Stimulated activated effector memory CD8-positive, alpha-beta T cell treated with anti-CD3 and anti-CD28 coated beads, Interleukin-12 subunit alpha, Interleukin-12 subunit beta, amount 100 ng/mL, for 72 hours (primary cell): ENCODE measurements around the gene TSC22D2.

Source experiments
- ATAC-seq: fragments of 150-1000 bp; cut with Tn5 transposase; 2 replicates; pipeline ENCODE4 v1.10.0; 2021
- DNase-seq, 2 donors: peaks; one replicate each; pipeline ENCODE4 v3.0.0; 2021 to 2022; ENCODE audit warnings: low spot score in 2 of 2
- H3K27ac Mint-ChIP-seq: one replicate; pipeline ENCODE4 v1.8.0; 2022; ENCODE audit warnings: mild to moderate bottlenecking, mixed read lengths
- H3K36me3 Mint-ChIP-seq: one replicate; pipeline ENCODE4 v1.8.0; 2022; ENCODE audit warnings: mild to moderate bottlenecking, mixed read lengths
- H3K4me1 Mint-ChIP-seq: one replicate; pipeline ENCODE4 v1.8.0; 2022; ENCODE audit warnings: mixed read lengths
- H3K4me3 Mint-ChIP-seq: one replicate; pipeline ENCODE4 v1.8.0; 2022; ENCODE audit warnings: mild to moderate bottlenecking, mixed read lengths
- H3K9me3 Mint-ChIP-seq: one replicate; pipeline ENCODE4 v1.8.0; 2022; ENCODE audit warnings: mixed read lengths

TSC22D2 gene

GRCh38 chr3:150399060-150399459 lies 9.0 kb upstream of the TSC22D2 start:
- no peak for DNase-seq
- Mint-ChIP-seq H3K4me3 (no peak overlapping the region), H3K9me3 (no peaks in the 10 kb centered on the region), H3K36me3 (no peaks in the 10 kb centered on the region), H3K27ac (no peak overlapping the region), H3K4me1 (no peaks in the 10 kb centered on the region)
- ATAC-seq: no peak

- no peaks in the 10 kb centered on the region for H3K4me1 Mint-ChIP-seq
- H3K4me3 Mint-ChIP-seq: no peak overlapping the region
- H3K36me3 Mint-ChIP-seq: no peaks in the 10 kb centered on the region
- H3K9me3 Mint-ChIP-seq: no peaks in the 10 kb centered on the region
- H3K27ac Mint-ChIP-seq: no peak overlapping the region
- DNase-seq (no peak), ATAC-seq (no peak)
These were observed 6.8 kb upstream of the TSC22D2 start for GRCh38 chr3:150401285-150401684.

GRCh38 chr3:150402217-150402616 lies 5.9 kb upstream of the TSC22D2 start:
- no peaks in the 10 kb centered on the region for H3K36me3 Mint-ChIP-seq
- H3K4me1 Mint-ChIP-seq: no peaks in the 10 kb centered on the region

GRCh38 chr3:150404023-150404422 lies 4.1 kb upstream of the TSC22D2 start:
- no peak overlapping the region for H3K27ac Mint-ChIP-seq

More at GRCh38 chr3:150402217-150402616, 5.9 kb upstream of the TSC22D2 start:
- DNase-seq (no peak), ATAC-seq (no peak)
- no peak overlapping the region for H3K27ac Mint-ChIP-seq
- H3K9me3 Mint-ChIP-seq: no peaks in the 10 kb centered on the region
- no peak overlapping the region for H3K4me3 Mint-ChIP-seq

GRCh38 chr3:150407051-150407807 lies 869 bp upstream of the TSC22D2 start:
- DNase-seq (no peak), ATAC-seq (no peak)
- Mint-ChIP-seq H3K36me3 (peaks cover 27% of the 10 kb centered on the region), H3K4me1 (peaks cover 17% of the 10 kb centered on the region), H3K27ac (peak overlapping the region; percentile 86), H3K4me3 (peak overlapping the region; percentile 92), H3K9me3 (no peaks in the 10 kb centered on the region)

More at GRCh38 chr3:150404023-150404422, 4.1 kb upstream of the TSC22D2 start:
- Mint-ChIP-seq H3K9me3 (no peaks in the 10 kb centered on the region), H3K4me3 (no peak overlapping the region), H3K36me3 (peaks cover 5% of the 10 kb centered on the region), H3K4me1 (peaks cover 6% of the 10 kb centered on the region)
- DNase-seq (no peak), ATAC-seq (no peak)

- H3K36me3 Mint-ChIP-seq: peaks cover 32% of the 10 kb centered on the region
- DNase-seq: peak in 1 of 2 donors; percentile 7
- no peaks in the 10 kb centered on the region for H3K9me3 Mint-ChIP-seq
- H3K4me3 Mint-ChIP-seq: peak overlapping the region; percentile 92
- H3K27ac Mint-ChIP-seq: peak overlapping the region; percentile 86
- peaks cover 23% of the 10 kb centered on the region for H3K4me1 Mint-ChIP-seq
- ATAC-seq: no peak
These were observed 284 bp upstream of the TSC22D2 start for GRCh38 chr3:150407808-150408220.

GRCh38 chr3:150409125-150409511 lies 1.0 kb downstream of the TSC22D2 start:
- peak; percentile 73 for ATAC-seq
- peak overlapping the region; percentile 92 for H3K4me3 Mint-ChIP-seq
- H3K9me3 Mint-ChIP-seq: no peaks in the 10 kb centered on the region
- DNase-seq: no peak
- peak overlapping the region; percentile 86 for H3K27ac Mint-ChIP-seq
- H3K36me3 Mint-ChIP-seq: peaks cover 41% of the 10 kb centered on the region
- peaks cover 29% of the 10 kb centered on the region for H3K4me1 Mint-ChIP-seq

- peak; percentile 50 for ATAC-seq
- peaks cover 43% of the 10 kb centered on the region for H3K36me3 Mint-ChIP-seq
- peak; percentile 44 to 83 for DNase-seq
- peak overlapping the region; percentile 92 for H3K4me3 Mint-ChIP-seq
- H3K9me3 Mint-ChIP-seq: no peaks in the 10 kb centered on the region
- H3K27ac Mint-ChIP-seq: peak overlapping the region; percentile 86
- H3K4me1 Mint-ChIP-seq: peaks cover 32% of the 10 kb centered on the region
These were observed 1.6 kb downstream of the TSC22D2 start for GRCh38 chr3:150409512-150410310.

GRCh38 chr3:150410311-150411105 lies 2.4 kb downstream of the TSC22D2 start:
- Mint-ChIP-seq H3K4me3 (peak overlapping the region; percentile 92), H3K4me1 (peaks cover 40% of the 10 kb centered on the region), H3K27ac (peak overlapping the region; percentile 86), H3K36me3 (peaks cover 48% of the 10 kb centered on the region), H3K9me3 (no peaks in the 10 kb centered on the region)
- DNase-seq (peak; percentile 7 to 69), ATAC-seq (peak; percentile 6)

GRCh38 chr3:150411106-150411460 lies 3.0 kb downstream of the TSC22D2 start:
- Mint-ChIP-seq H3K9me3 (no peaks in the 10 kb centered on the region), H3K4me1 (peaks cover 45% of the 10 kb centered on the region), H3K36me3 (peaks cover 52% of the 10 kb centered on the region), H3K27ac (peak overlapping the region; percentile 75), H3K4me3 (peak overlapping the region; percentile 92)
- no peak for DNase-seq
- no peak for ATAC-seq

- Mint-ChIP-seq H3K4me1 (peaks cover 46% of the 10 kb centered on the region), H3K27ac (peak overlapping the region; percentile 75), H3K9me3 (no peaks in the 10 kb centered on the region), H3K36me3 (peaks cover 52% of the 10 kb centered on the region), H3K4me3 (peak overlapping the region; percentile 92)
- ATAC-seq (no peak), DNase-seq (no peak)
These were observed 3.4 kb downstream of the TSC22D2 start for GRCh38 chr3:150411546-150411945.

GRCh38 chr3:150411976-150412375 lies 3.9 kb downstream of the TSC22D2 start:
- H3K36me3 Mint-ChIP-seq: peaks cover 52% of the 10 kb centered on the region
- H3K27ac Mint-ChIP-seq: peak overlapping the region; percentile 75
- DNase-seq (no peak), ATAC-seq (no peak)
- no peaks in the 10 kb centered on the region for H3K9me3 Mint-ChIP-seq
- peak overlapping the region; percentile 92 for H3K4me3 Mint-ChIP-seq
- peaks cover 47% of the 10 kb centered on the region for H3K4me1 Mint-ChIP-seq

GRCh38 chr3:150412561-150413231 lies 4.6 kb downstream of the TSC22D2 start:
- H3K9me3 Mint-ChIP-seq: no peaks in the 10 kb centered on the region
- H3K36me3 Mint-ChIP-seq: peaks cover 52% of the 10 kb centered on the region
- DNase-seq: peak in 1 of 2 donors; percentile 50
- H3K4me3 Mint-ChIP-seq: peak overlapping the region; percentile 92
- H3K27ac Mint-ChIP-seq: peak overlapping the region; percentile 7
- ATAC-seq: peak; percentile 27
- H3K4me1 Mint-ChIP-seq: peaks cover 51% of the 10 kb centered on the region

GRCh38 chr3:150414258-150414657 lies 6.2 kb downstream of the TSC22D2 start:
- Mint-ChIP-seq H3K4me3 (peak overlapping the region; percentile 92), H3K27ac (no peak overlapping the region), H3K4me1 (peaks cover 61% of the 10 kb centered on the region), H3K9me3 (no peaks in the 10 kb centered on the region), H3K36me3 (peaks cover 52% of the 10 kb centered on the region)
- ATAC-seq (no peak), DNase-seq (no peak)
